Fibroblast of lung (primary cell): ENCODE measurements around the gene TNRC6A. TPM values are rescaled to one million over a fixed set of nuclear protein-coding genes. Genes with fewer than 3 reads are reported as not detected.

Experiments
- DNase-seq, 2 donors: peaks; one replicate each; pipeline versions ENCODE4 v3.0.0 to v3.0.0-alpha.2; 2010; ENCODE audit warnings: low read depth in 2 of 2
- H2AFZ ChIP-seq: 2 replicates; pipeline ENCODE4 v1.5.1; 2012; ENCODE audit warnings: low read length, control low read depth, inconsistent platforms
- H3K27ac ChIP-seq: 2 replicates; pipeline ENCODE4 v1.5.1; 2011; ENCODE audit warnings: low read length, control low read depth; ENCODE audit not compliant: insufficient read depth
- H3K27me3 ChIP-seq: 2 replicates; pipeline ENCODE4 v1.5.1; 2011; ENCODE audit warnings: mild to moderate bottlenecking, low read length; ENCODE audit not compliant: control insufficient read depth, insufficient read depth
- H3K36me3 ChIP-seq: 2 replicates; pipeline ENCODE4 v1.5.1; 2011; ENCODE audit warnings: low read length; ENCODE audit not compliant: control insufficient read depth, insufficient read depth
- H3K4me1 ChIP-seq: 2 replicates; pipeline ENCODE4 v1.5.1; 2011; ENCODE audit warnings: low read length; ENCODE audit not compliant: control insufficient read depth, insufficient read depth; ENCODE audit errors: extremely low read depth
- H3K4me2 ChIP-seq: 2 replicates; pipeline ENCODE4 v1.5.1; 2011; ENCODE audit warnings: low read length, control low read depth; ENCODE audit not compliant: insufficient read depth; ENCODE audit errors: extremely low read depth
- H3K4me3 ChIP-seq, 4 experiments: fragments of 200-600 bp in 1 of 4; sonication (generic) in 1 of 4; replicated peaks in 1 of 4; 2 replicates each; pipeline ENCODE4 v1.5.1; 2011 to 2016; ENCODE audit warnings: low read length in 4 of 4, low read depth in 3 of 4, mild to moderate bottlenecking in 3 of 4, control low read depth in 2 of 4, inconsistent platforms in 1 of 4, mixed read lengths in 1 of 4; ENCODE audit not compliant: insufficient read depth in 1 of 4; ENCODE audit errors: control extremely low read depth in 1 of 4
- H3K79me2 ChIP-seq: 2 replicates; pipeline ENCODE4 v1.5.1; 2012; ENCODE audit warnings: mild to moderate bottlenecking, low read length, inconsistent platforms; ENCODE audit not compliant: control insufficient read depth, insufficient read depth
- H3K9ac ChIP-seq: 2 replicates; pipeline ENCODE4 v1.5.1; 2011; ENCODE audit warnings: mild to moderate bottlenecking, low read length, control low read depth; ENCODE audit not compliant: insufficient read depth
- H3K9me3 ChIP-seq: 2 replicates; pipeline ENCODE4 v1.5.1; 2012; ENCODE audit warnings: low read depth, low read length; ENCODE audit not compliant: control insufficient read depth, insufficient read depth
- H4K20me1 ChIP-seq: 2 replicates; pipeline ENCODE4 v1.5.1; 2011; ENCODE audit warnings: low read length; ENCODE audit not compliant: control insufficient read depth, insufficient read depth; ENCODE audit errors: extremely low read depth
- EZH2 ChIP-seq: IDR thresholded peaks from 2 replicates; pipeline ENCODE4 v1.5.1; 2012; ENCODE audit warnings: low read length, control low read depth, mild to moderate bottlenecking; ENCODE audit errors: missing control alignments
- polyA plus RNA-seq, 2 donors: library from polyadenylated mRNA; depleted of rRNA in 1 of 2; stranded (reverse) in 1 of 2; unstranded in 1 of 2; fragments of >200 nt; gene quantifications; 2 replicates each; pipeline ENCODE4 v1.2.1, GENCODE V29; 2011 to 2012; ENCODE audit warnings: missing spikeins in 1 of 2
- total RNA-seq: library from RNA; depleted of rRNA; stranded (reverse); fragments of >200 nt; gene quantifications from 2 replicates; pipeline ENCODE4 v1.2.1, GENCODE V29; 2014
- TF ChIP-seq, protein P1 (sequence below), 2 donors: IDR thresholded peaks in 1 of 2; conservative IDR thresholded peaks in 1 of 2; 1 replicate in 1 of 2; 2 replicates in 1 of 2; pipeline ENCODE4 v1.5.1; 2011 to 2012; ENCODE audit warnings: low read length in 2 of 2, control low read depth in 1 of 2, inconsistent platforms in 1 of 2, low read depth in 1 of 2, mild to moderate bottlenecking in 1 of 2

TNRC6A gene
- total and polyA plus RNA-seq, 2 donors (not counting 1 experiment from before 2014, with no cell fraction given), result 49.4 to 51.5 TPM

DNA sequence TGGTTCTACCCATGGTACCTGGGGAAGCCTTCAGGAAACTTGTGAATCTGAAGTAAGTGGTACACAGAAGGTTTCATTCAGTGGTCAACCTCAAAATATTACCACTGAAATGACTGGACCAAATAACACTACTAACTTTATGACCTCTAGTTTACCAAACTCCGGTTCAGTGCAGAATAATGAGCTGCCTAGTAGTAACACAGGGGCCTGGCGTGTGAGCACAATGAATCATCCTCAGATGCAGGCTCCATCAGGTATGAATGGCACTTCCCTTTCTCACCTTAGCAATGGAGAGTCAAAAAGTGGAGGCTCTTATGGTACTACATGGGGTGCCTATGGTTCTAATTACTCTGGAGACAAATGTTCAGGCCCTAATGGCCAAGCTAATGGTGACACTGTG, 60.4 kb downstream of the TNRC6A start:
- Histone ChIP-seq H3K4me2 (no peak overlapping the region), H3K4me3 (no peak overlapping the region), H3K9ac (no peak overlapping the region), H3K27ac (no peak overlapping the region), H3K79me2 (peaks cover 5% of the 10 kb centered on the region), H3K9me3 (no peaks in the 10 kb centered on the region), H3K4me1 (no peaks in the 10 kb centered on the region), H3K27me3 (no peaks in the 10 kb centered on the region), H2AFZ (no peak overlapping the region), H4K20me1 (no peaks in the 10 kb centered on the region), H3K36me3 (peaks cover 18% of the 10 kb centered on the region)
- DNase-seq, result no peak
- TF ChIP-seq, protein P1, sequence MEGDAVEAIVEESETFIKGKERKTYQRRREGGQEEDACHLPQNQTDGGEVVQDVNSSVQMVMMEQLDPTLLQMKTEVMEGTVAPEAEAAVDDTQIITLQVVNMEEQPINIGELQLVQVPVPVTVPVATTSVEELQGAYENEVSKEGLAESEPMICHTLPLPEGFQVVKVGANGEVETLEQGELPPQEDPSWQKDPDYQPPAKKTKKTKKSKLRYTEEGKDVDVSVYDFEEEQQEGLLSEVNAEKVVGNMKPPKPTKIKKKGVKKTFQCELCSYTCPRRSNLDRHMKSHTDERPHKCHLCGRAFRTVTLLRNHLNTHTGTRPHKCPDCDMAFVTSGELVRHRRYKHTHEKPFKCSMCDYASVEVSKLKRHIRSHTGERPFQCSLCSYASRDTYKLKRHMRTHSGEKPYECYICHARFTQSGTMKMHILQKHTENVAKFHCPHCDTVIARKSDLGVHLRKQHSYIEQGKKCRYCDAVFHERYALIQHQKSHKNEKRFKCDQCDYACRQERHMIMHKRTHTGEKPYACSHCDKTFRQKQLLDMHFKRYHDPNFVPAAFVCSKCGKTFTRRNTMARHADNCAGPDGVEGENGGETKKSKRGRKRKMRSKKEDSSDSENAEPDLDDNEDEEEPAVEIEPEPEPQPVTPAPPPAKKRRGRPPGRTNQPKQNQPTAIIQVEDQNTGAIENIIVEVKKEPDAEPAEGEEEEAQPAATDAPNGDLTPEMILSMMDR (conservative IDR thresholded peaks at IDR 0.05 in 1 of 2, IDR thresholded peaks at IDR 0.05 in 1 of 2; ENCODE audit: low read depth in 1 of 2, low read length in 2 of 2), result no peak
- TF ChIP-seq EZH2, result no peak

DNA sequence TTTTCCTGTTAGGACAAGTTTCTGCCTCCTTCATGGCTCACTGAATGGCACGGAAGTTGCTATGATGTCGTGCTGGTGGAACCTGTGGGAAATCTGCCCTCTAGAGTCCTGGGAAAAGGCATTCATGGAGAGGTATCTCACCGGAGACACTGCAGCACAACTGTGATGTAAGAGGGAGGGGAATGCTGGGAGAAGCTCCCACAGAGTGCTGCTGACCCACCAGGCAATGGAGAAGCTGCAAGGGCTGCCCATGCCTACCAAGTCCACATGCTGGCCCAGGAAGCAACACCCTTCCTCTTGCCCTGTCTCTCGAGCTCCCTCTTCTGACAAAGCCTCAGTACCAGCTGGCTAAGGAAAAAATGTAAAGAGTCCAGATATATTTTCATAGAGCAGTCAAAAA, 71.1 kb downstream of the TNRC6A start:
- H3K79me2 ChIP-seq, result no peaks in the 10 kb centered on the region
- H3K9me3 ChIP-seq, result no peaks in the 10 kb centered on the region
- peaks cover 22% of the 10 kb centered on the region for H3K36me3 ChIP-seq
- no peak overlapping the region for H3K4me2 ChIP-seq
- H3K27me3 ChIP-seq, result no peaks in the 10 kb centered on the region
- H3K4me3 ChIP-seq, result no peak overlapping the region
- peak; percentile 33 for DNase-seq
- TF ChIP-seq, protein P1 (conservative IDR thresholded peaks at IDR 0.05 in 1 of 2, IDR thresholded peaks at IDR 0.05 in 1 of 2; ENCODE audit: low read depth in 1 of 2, low read length in 2 of 2), result peak in 1 of 2 donors; percentile 10
- TF ChIP-seq EZH2, result no peak
- no peak overlapping the region for H2AFZ ChIP-seq
- no peaks in the 10 kb centered on the region for H3K4me1 ChIP-seq
- H4K20me1 ChIP-seq, result no peaks in the 10 kb centered on the region
- H3K27ac ChIP-seq, result no peak overlapping the region
- no peak overlapping the region for H3K9ac ChIP-seq

DNA sequence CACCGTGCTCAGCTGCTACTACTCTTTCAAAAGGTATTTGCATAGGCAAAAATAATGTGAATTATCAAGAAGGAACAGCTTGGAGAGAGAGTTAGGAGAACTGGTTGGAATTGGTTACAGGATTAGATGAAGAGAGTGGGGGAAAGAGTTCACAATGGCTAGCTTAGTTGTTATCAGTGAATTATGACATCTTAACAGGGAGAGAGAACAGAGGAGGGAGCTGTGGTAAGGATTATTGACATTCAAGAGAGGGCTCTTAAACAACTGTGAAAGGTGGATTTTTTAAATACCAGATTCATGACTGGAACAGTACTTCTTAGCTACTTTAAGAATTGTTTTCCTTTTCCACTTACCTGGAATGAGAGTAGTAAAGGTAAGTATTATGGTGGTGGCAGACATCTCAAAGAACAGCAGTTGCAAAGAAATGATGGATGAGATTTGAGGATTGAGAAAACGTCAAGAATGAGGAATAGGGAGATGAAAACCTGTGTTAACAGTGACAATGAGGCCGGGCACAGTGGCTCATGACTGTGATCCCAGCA, 72.4 kb downstream of the TNRC6A start:
- Histone ChIP-seq H3K27me3 (no peaks in the 10 kb centered on the region), H3K9ac (no peak overlapping the region), H3K4me1 (no peaks in the 10 kb centered on the region), H3K4me2 (no peak overlapping the region), H3K4me3 (no peak overlapping the region), H3K36me3 (peaks cover 28% of the 10 kb centered on the region), H4K20me1 (no peaks in the 10 kb centered on the region), H3K79me2 (no peaks in the 10 kb centered on the region), H2AFZ (no peak overlapping the region), H3K27ac (no peak overlapping the region), H3K9me3 (no peaks in the 10 kb centered on the region)
- no peak for TF ChIP-seq EZH2
- TF ChIP-seq, protein P1 (conservative IDR thresholded peaks at IDR 0.05 in 1 of 2, IDR thresholded peaks at IDR 0.05 in 1 of 2; ENCODE audit: low read depth in 1 of 2, low read length in 2 of 2), result no peak
- DNase-seq, result peak in 1 of 2 donors; percentile 46
